ENCODE results near the gene VWA3B. TPM values are rescaled to one million over a fixed set of nuclear protein-coding genes. Genes with fewer than 3 reads are reported as not detected.

The VWA3B gene
- total RNA-seq, 2 experiments from 2014 or later = not detected

DNA sequence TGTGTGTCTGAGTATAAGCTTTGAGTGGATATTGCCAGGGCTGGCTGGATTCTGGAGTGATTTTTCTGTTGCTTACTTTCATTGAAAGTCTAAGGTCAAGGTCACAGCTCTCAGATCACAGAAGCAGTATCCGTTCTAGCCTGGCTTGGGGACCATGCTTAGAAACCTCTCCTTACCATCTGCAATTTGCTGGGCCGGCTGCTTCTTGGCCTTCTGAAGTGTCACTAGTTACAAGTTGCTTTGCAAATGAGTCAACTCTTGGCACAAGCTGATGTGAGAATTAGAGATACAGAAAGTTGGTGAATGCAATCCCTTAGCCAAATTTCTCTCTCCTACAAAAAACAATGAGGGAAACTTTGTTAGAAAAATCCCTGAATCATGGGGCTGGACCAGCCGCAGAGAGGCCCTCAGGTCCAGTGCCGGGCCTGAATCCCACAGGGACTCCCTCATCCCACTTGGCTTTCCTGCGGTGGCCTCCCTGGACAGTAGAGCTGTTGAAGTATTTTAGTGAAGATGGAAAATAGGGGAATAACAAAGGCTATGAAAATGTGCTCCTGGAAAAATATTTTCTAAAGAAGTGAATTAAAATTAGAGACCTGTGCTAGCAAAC is 166.6 kb downstream of the VWA3B start:
- POLR2A ChIA-PET = no interaction called here
- no TSS peak for BruUV-seq (replicated peaks)
- TF ChIP-seq EZH2phosphoT487 (IDR thresholded peaks at IDR 0.05; ENCODE audit: borderline replicate concordance, low read depth, low read length) = no peak
- TF ChIP-seq, protein P1, sequence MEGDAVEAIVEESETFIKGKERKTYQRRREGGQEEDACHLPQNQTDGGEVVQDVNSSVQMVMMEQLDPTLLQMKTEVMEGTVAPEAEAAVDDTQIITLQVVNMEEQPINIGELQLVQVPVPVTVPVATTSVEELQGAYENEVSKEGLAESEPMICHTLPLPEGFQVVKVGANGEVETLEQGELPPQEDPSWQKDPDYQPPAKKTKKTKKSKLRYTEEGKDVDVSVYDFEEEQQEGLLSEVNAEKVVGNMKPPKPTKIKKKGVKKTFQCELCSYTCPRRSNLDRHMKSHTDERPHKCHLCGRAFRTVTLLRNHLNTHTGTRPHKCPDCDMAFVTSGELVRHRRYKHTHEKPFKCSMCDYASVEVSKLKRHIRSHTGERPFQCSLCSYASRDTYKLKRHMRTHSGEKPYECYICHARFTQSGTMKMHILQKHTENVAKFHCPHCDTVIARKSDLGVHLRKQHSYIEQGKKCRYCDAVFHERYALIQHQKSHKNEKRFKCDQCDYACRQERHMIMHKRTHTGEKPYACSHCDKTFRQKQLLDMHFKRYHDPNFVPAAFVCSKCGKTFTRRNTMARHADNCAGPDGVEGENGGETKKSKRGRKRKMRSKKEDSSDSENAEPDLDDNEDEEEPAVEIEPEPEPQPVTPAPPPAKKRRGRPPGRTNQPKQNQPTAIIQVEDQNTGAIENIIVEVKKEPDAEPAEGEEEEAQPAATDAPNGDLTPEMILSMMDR (conservative IDR thresholded peaks at IDR 0.05; ENCODE audit: low read length) = no peak
- H3K4me3 ChIP-seq (ENCODE audit: low read depth, low read length, poor library complexity, severe bottlenecking) = no peak overlapping the region
- H3K9me2 ChIP-seq (ENCODE audit: insufficient read depth, low read length) = no peaks in the 10 kb centered on the region
- no peak overlapping the region for H3K4me2 ChIP-seq (ENCODE audit: low read length)
- H4K20me1 ChIP-seq (ENCODE audit: insufficient read depth, low read length) = no peaks in the 10 kb centered on the region
- no peak for DNase-seq (ENCODE audit: low spot score)
- intact Hi-C loops (cut with micrococcal nuclease; ENCODE audit: unreplicated experiment) = no loop called here
- H3K27ac ChIP-seq (ENCODE audit: low read depth, low read length, poor library complexity, severe bottlenecking) = no peak overlapping the region
- CTCF ChIA-PET (ENCODE audit: unreplicated experiment) = no interaction called here
- no peaks in the 10 kb centered on the region for H3K9me3 ChIP-seq (ENCODE audit: low read length)
- no peaks in the 10 kb centered on the region for H3K4me1 ChIP-seq (ENCODE audit: insufficient read depth, low read length, poor library complexity, severe bottlenecking)
- H3K36me3 ChIP-seq (ENCODE audit: insufficient read depth, low read length) = no peaks in the 10 kb centered on the region
- H2AFZ ChIP-seq (ENCODE audit: low read length) = no peak overlapping the region
- H3K79me2 ChIP-seq (ENCODE audit: insufficient read depth, low read depth, low read length) = no peaks in the 10 kb centered on the region

DNA sequence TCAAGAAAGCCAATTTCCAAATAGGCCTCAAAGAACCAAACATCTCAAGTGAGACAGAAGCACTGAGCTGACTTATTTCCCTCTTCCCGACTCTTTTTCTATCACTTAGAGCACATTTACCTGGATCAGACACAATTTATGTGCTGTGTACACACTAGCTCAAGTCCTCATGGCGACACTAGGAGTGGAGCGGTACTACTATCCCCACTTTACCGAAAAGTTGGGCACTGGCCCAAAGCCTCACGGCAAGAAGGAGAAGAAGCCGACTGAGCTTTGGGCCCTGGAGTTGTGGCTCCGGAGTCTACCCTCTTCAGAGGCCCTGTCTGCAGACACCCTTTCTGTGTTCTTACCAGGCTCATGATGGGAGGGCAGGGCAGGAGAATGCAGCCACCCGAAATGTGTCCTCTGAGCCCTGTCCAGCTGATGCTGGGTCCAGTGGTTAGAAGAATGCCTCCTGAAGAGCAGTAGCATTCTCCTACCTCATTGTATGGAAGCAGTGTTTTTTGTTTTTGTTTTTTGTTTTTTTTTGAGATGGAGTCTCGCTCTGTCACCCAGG is 167.6 kb downstream of the VWA3B start:
- Histone ChIP-seq H3K79me2 (ENCODE audit: insufficient read depth, low read depth, low read length) (no peaks in the 10 kb centered on the region), H2AFZ (ENCODE audit: low read length) (no peak overlapping the region), H3K27ac (ENCODE audit: low read depth, low read length, poor library complexity, severe bottlenecking) (no peak overlapping the region), H3K4me1 (ENCODE audit: insufficient read depth, low read length, poor library complexity, severe bottlenecking) (no peaks in the 10 kb centered on the region), H3K4me3 (ENCODE audit: low read depth, low read length, poor library complexity, severe bottlenecking) (no peak overlapping the region), H3K36me3 (ENCODE audit: insufficient read depth, low read length) (no peaks in the 10 kb centered on the region), H3K9me3 (ENCODE audit: low read length) (no peaks in the 10 kb centered on the region), H4K20me1 (ENCODE audit: insufficient read depth, low read length) (no peaks in the 10 kb centered on the region), H3K4me2 (ENCODE audit: low read length) (no peak overlapping the region), H3K9me2 (ENCODE audit: insufficient read depth, low read length) (no peaks in the 10 kb centered on the region)
- DNase-seq (ENCODE audit: low spot score) = no peak
- TF ChIP-seq, protein P1 (conservative IDR thresholded peaks at IDR 0.05; ENCODE audit: low read length) = no peak
- TF ChIP-seq EZH2phosphoT487 (IDR thresholded peaks at IDR 0.05; ENCODE audit: borderline replicate concordance, low read depth, low read length) = no peak
- CTCF ChIA-PET (ENCODE audit: unreplicated experiment) = no interaction called here
- POLR2A ChIA-PET = interaction anchor here (0.7 kb wide), 1 partner anchor 197 kb away, joined by 6 read pairs; no protein-coding TSS in a partner anchor
- no TSS peak for BruUV-seq (replicated peaks)
- intact Hi-C loops (cut with micrococcal nuclease; ENCODE audit: unreplicated experiment) = no loop called here

DNA sequence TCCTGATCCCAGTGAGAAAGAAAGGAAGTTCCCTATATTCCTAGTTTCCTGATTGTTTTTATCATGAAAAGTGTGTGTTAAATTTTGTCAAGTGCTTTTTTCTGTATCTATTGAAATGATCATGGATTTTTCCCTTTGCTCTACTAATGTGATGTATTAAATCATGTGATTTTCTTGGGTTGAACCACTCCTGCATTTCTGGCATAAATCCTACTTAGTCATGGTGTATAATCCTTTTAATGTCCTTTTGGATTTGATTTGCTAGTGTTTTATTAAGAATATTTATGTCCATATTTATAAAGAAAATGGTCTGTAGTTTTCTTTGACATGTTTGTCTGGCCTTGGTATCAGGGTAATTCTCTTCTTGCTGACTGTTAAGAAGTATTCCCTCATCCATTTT is 171.9 kb downstream of the VWA3B start:
- BruUV-seq (replicated peaks) = no TSS peak
- TF ChIP-seq, protein P1 (conservative IDR thresholded peaks at IDR 0.05; ENCODE audit: low read length) = no peak
- TF ChIP-seq EZH2phosphoT487 (IDR thresholded peaks at IDR 0.05; ENCODE audit: borderline replicate concordance, low read depth, low read length) = no peak
- no peaks in the 10 kb centered on the region for H3K36me3 ChIP-seq (ENCODE audit: insufficient read depth, low read length)
- H3K4me2 ChIP-seq (ENCODE audit: low read length) = no peak overlapping the region
- H3K4me3 ChIP-seq (ENCODE audit: low read depth, low read length, poor library complexity, severe bottlenecking) = no peak overlapping the region
- no peaks in the 10 kb centered on the region for H4K20me1 ChIP-seq (ENCODE audit: insufficient read depth, low read length)
- no peaks in the 10 kb centered on the region for H3K79me2 ChIP-seq (ENCODE audit: insufficient read depth, low read depth, low read length)
- H3K9me3 ChIP-seq (ENCODE audit: low read length) = peaks cover 20% of the 10 kb centered on the region
- no peak for DNase-seq (ENCODE audit: low spot score)
- ChIA-PET POLR2A (no interaction called here), CTCF (ENCODE audit: unreplicated experiment) (no interaction called here)
- H3K27ac ChIP-seq (ENCODE audit: low read depth, low read length, poor library complexity, severe bottlenecking) = no peak overlapping the region
- intact Hi-C loops (cut with micrococcal nuclease; ENCODE audit: unreplicated experiment) = no loop called here
- no peaks in the 10 kb centered on the region for H3K4me1 ChIP-seq (ENCODE audit: insufficient read depth, low read length, poor library complexity, severe bottlenecking)
- 0 out of 2 replicates have a peak, but pooled peaks cover 4% of the 10 kb centered on the region for H3K9me2 ChIP-seq (ENCODE audit: insufficient read depth, low read length)
- H2AFZ ChIP-seq (ENCODE audit: low read length) = no peak overlapping the region
